Calu3 (cell line): Measurements from ENCODE around the gene PTGS1. TPM values are rescaled to one million over a fixed set of nuclear protein-coding genes. Genes with fewer than 3 reads are reported as not detected.
"Not testable (repeated sequence)": the region's sequence is repeated elsewhere in the genome, so short reads cannot be mapped to it uniquely, and the experiment has no call there.

Source experiments
- BruUV-seq: library from RNA; stranded (reverse); fragments of 400-500 nt; replicated peaks from 2 replicates; lab custom pipeline; 2021; lab: Mats Ljungman, UMichigan
- CTCF ChIA-PET: fragments of 300-600 bp; sonication (Branson Sonifier 250); formaldehyde crosslinking; loops from one replicate; lab custom pipeline; 2022; ENCODE audit warnings: antibody characterized with exemption; lab: Charles Lee
- DNase-seq: peaks from one replicate; pipeline ENCODE4 v3.0.0; 2022
- H3K27ac Mint-ChIP-seq: one replicate; pipeline ENCODE4 v1.8.0; 2022; ENCODE audit warnings: mixed read lengths; ENCODE audit not compliant: unreplicated experiment
- H3K27me3 Mint-ChIP-seq: one replicate; pipeline ENCODE4 v1.8.0; 2022; ENCODE audit warnings: mixed read lengths; ENCODE audit not compliant: unreplicated experiment
- H3K36me3 Mint-ChIP-seq: one replicate; pipeline ENCODE4 v1.8.0; 2022; ENCODE audit warnings: mild to moderate bottlenecking, moderate library complexity, mixed read lengths; ENCODE audit not compliant: insufficient read depth, unreplicated experiment
- H3K4me1 Mint-ChIP-seq: one replicate; pipeline ENCODE4 v1.8.0; 2022; ENCODE audit warnings: mild to moderate bottlenecking, low read depth, mixed read lengths; ENCODE audit not compliant: unreplicated experiment
- H3K4me3 Mint-ChIP-seq: one replicate; pipeline ENCODE4 v1.8.0; 2022; ENCODE audit warnings: mild to moderate bottlenecking, low read depth, moderate library complexity, mixed read lengths; ENCODE audit not compliant: unreplicated experiment
- H3K9me3 Mint-ChIP-seq: one replicate; pipeline ENCODE4 v1.8.0; 2022; ENCODE audit warnings: low read depth, mixed read lengths; ENCODE audit not compliant: unreplicated experiment
- intact Hi-C: fragments of 100-400 bp; cut with micrococcal nuclease; formaldehyde crosslinking; loops from one replicate; pipeline ENCODE4 v1.10.0; 2022; ENCODE audit not compliant: unreplicated experiment
- total RNA-seq: library from RNA; stranded (reverse); gene quantifications from 2 replicates; pipeline ENCODE4 v1.2.3, GENCODE V29; 2022
- TF ChIP-seq, protein P1 (sequence below): fragments of 200-600 bp; IDR thresholded peaks from one replicate; pipeline ENCODE4 v1.8.0; 2022; ENCODE audit warnings: antibody characterized with exemption; ENCODE audit not compliant: unreplicated experiment

PTGS1 gene
- total RNA-seq, 1 experiment from 2014 or later = 0.66 TPM

GRCh38 chr9:122360891-122361290 lies 9.9 kb upstream of the PTGS1 start:
- TF ChIP-seq, protein P1, sequence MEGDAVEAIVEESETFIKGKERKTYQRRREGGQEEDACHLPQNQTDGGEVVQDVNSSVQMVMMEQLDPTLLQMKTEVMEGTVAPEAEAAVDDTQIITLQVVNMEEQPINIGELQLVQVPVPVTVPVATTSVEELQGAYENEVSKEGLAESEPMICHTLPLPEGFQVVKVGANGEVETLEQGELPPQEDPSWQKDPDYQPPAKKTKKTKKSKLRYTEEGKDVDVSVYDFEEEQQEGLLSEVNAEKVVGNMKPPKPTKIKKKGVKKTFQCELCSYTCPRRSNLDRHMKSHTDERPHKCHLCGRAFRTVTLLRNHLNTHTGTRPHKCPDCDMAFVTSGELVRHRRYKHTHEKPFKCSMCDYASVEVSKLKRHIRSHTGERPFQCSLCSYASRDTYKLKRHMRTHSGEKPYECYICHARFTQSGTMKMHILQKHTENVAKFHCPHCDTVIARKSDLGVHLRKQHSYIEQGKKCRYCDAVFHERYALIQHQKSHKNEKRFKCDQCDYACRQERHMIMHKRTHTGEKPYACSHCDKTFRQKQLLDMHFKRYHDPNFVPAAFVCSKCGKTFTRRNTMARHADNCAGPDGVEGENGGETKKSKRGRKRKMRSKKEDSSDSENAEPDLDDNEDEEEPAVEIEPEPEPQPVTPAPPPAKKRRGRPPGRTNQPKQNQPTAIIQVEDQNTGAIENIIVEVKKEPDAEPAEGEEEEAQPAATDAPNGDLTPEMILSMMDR = no peak
- Mint-ChIP-seq H3K27me3 (peaks cover 17% of the 10 kb centered on the region), H3K4me3 (no peak overlapping the region), H3K36me3 (no peaks in the 10 kb centered on the region), H3K4me1 (no peaks in the 10 kb centered on the region), H3K27ac (no peak overlapping the region), H3K9me3 (peaks cover 3% of the 10 kb centered on the region)
- no TSS peak for BruUV-seq
- DNase-seq = no peak
- CTCF ChIA-PET = no interaction called here
- intact Hi-C loops = no loop called here

DNA sequence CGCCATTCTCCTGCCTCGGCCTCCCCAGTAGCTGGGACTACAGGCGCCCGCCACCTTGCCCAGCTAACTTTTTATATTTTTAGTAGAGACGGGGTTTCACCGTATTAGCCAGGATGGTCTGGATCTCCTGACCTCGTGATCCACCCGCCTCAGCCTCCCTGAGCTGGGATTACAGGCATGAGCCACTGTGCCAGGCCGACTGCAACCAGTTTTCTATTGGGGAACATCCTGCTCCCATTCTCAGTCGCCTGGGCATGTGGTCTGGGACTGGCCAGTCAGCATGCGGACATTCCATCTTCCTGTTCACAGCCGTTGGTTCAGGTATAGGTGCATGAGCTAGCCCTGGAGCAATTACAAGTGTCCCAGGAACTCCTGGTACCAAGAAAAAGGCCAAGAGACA lies 7.7 kb upstream of the PTGS1 start:
- H3K9me3 Mint-ChIP-seq, H3K4me1 Mint-ChIP-seq, H3K4me3 Mint-ChIP-seq, CTCF ChIA-PET, BruUV-seq, DNase-seq, H3K27ac Mint-ChIP-seq, H3K27me3 Mint-ChIP-seq, H3K36me3 Mint-ChIP-seq, intact Hi-C loops: not testable (repeated sequence)

DNA sequence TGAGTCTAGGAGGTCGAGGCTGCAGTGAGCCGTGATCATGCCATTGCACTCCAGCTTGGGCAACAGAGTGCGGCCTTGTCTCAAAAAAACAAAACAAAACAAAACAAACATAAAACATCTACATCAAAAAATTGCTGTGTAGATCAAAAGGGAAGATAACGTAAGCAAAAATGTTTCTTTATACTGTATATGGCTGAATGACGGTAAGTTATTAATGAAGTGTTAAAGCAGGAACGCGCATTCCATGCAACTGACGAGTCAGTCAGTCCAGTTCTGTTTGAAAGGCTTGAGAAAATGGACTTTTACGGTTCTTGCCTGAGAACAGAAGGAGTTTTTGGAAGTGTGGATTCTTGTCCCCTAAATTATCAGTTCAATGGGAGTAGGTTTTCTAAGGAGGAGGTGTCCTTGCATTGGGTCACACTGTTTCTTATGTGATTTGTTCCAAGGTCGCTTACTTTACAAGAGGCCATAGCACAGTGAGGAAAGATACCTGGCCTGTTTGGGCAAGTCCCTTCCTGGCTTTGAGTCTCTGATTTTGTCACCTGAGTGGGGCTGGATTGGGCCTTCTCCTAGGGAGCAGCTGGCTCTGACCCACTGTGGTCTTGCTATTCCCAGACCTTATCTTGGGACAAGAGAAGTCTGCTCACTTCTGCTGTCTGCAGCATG lies 6.6 kb upstream of the PTGS1 start:
- no peak overlapping the region for H3K27ac Mint-ChIP-seq
- no peak for DNase-seq
- H3K27me3 Mint-ChIP-seq = no peaks in the 10 kb centered on the region
- CTCF ChIA-PET = no interaction called here
- H3K4me1 Mint-ChIP-seq = no peaks in the 10 kb centered on the region
- BruUV-seq = no TSS peak
- TF ChIP-seq, protein P1 = no peak
- no peak overlapping the region for H3K4me3 Mint-ChIP-seq
- intact Hi-C loops = no loop called here
- no peaks in the 10 kb centered on the region for H3K36me3 Mint-ChIP-seq
- H3K9me3 Mint-ChIP-seq = peaks cover 4% of the 10 kb centered on the region

DNA sequence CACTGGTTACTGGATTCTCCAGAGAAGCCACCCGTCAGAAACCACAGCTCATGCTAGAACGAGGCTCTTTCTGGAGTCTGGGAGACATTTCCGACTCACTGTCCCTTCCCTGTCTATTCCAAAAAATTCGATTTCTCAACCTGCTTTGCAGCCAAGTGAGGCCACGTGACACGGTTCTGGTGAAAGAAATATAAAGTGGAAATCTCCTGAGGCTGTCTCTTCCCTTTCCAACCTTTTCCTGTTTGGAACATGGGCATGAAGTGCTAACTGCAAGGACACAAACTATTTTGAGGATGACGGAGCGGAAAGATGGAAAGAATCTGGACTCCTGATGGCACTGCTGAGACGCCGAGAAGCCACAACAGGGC lies 6.1 kb upstream of the PTGS1 start:
- TF ChIP-seq, protein P1 = no peak
- Mint-ChIP-seq H3K9me3 (peaks cover 4% of the 10 kb centered on the region), H3K27me3 (no peaks in the 10 kb centered on the region), H3K36me3 (no peaks in the 10 kb centered on the region), H3K4me1 (no peaks in the 10 kb centered on the region), H3K4me3 (no peak overlapping the region), H3K27ac (no peak overlapping the region)
- DNase-seq = no peak
- intact Hi-C loops = no loop called here
- BruUV-seq = no TSS peak
- CTCF ChIA-PET = no interaction called here

- DNase-seq = no peak
- Mint-ChIP-seq H3K27me3 (no peaks in the 10 kb centered on the region), H3K27ac (no peak overlapping the region), H3K36me3 (no peaks in the 10 kb centered on the region), H3K4me1 (no peaks in the 10 kb centered on the region), H3K4me3 (no peak overlapping the region), H3K9me3 (peaks cover 4% of the 10 kb centered on the region)
- intact Hi-C loops = no loop called here
- no TSS peak for BruUV-seq
- CTCF ChIA-PET = interaction anchor here (0.5 kb wide), 1 partner anchor 295 kb away, joined by 3 read pairs; no protein-coding TSS in a partner anchor
- TF ChIP-seq, protein P1 = no peak
Measured at GRCh38 chr9:122366074-122366660, 4.7 kb upstream of the PTGS1 start.
